ENCODE results near the gene KLHL29. TPM values are rescaled to one million over a fixed set of nuclear protein-coding genes. Genes with fewer than 3 reads are reported as not detected.
"Not testable (repeated sequence)": the region's sequence is repeated elsewhere in the genome, so short reads cannot be mapped to it uniquely, and the experiment has no call there.

KLHL29 gene
- total RNA-seq, 2 experiments from 2014 or later: 0.23 to 0.66 TPM

GRCh38 chr2:23388756-23389514 lies 4.0 kb downstream of the KLHL29 start:
- ChIA-PET POLR2A (no interaction called here), CTCF (ENCODE audit: unreplicated experiment) (no interaction called here)
- Histone ChIP-seq H3K4me3 (ENCODE audit: low read depth, low read length, poor library complexity, severe bottlenecking) (no peak overlapping the region), H3K36me3 (ENCODE audit: insufficient read depth, low read length) (no peaks in the 10 kb centered on the region), H3K4me2 (ENCODE audit: low read length) (no peak overlapping the region), H3K27ac (ENCODE audit: low read depth, low read length, poor library complexity, severe bottlenecking) (no peak overlapping the region), H3K9me3 (ENCODE audit: low read length) (no peaks in the 10 kb centered on the region), H3K4me1 (ENCODE audit: insufficient read depth, low read length, poor library complexity, severe bottlenecking) (peaks cover 9% of the 10 kb centered on the region), H3K9me2 (ENCODE audit: insufficient read depth, low read length) (no peaks in the 10 kb centered on the region), H4K20me1 (ENCODE audit: insufficient read depth, low read length) (no peaks in the 10 kb centered on the region; the same call in 1 of the 2 replicates), H3K79me2 (ENCODE audit: insufficient read depth, low read depth, low read length) (no peaks in the 10 kb centered on the region), H2AFZ (ENCODE audit: low read length) (no peak overlapping the region)
- TF ChIP-seq CTCF (conservative IDR thresholded peaks at IDR 0.05; ENCODE audit: low read length): no peak
- no peak for DNase-seq (ENCODE audit: low spot score)
- intact Hi-C loops (cut with micrococcal nuclease; ENCODE audit: unreplicated experiment): no loop called here
- no TSS peak for BruUV-seq (replicated peaks)

GRCh38 chr2:23390152-23390551 lies 5.2 kb downstream of the KLHL29 start:
- Histone ChIP-seq H3K9me3 (ENCODE audit: low read length) (no peaks in the 10 kb centered on the region), H3K79me2 (ENCODE audit: insufficient read depth, low read depth, low read length) (no peaks in the 10 kb centered on the region), H3K4me3 (ENCODE audit: low read depth, low read length, poor library complexity, severe bottlenecking) (no peak overlapping the region), H4K20me1 (ENCODE audit: insufficient read depth, low read length) (no peaks in the 10 kb centered on the region; the same call in 1 of the 2 replicates), H3K27ac (ENCODE audit: low read depth, low read length, poor library complexity, severe bottlenecking) (no peak overlapping the region), H3K9me2 (ENCODE audit: insufficient read depth, low read length) (no peaks in the 10 kb centered on the region), H3K4me1 (ENCODE audit: insufficient read depth, low read length, poor library complexity, severe bottlenecking) (peaks cover 9% of the 10 kb centered on the region), H3K36me3 (ENCODE audit: insufficient read depth, low read length) (no peaks in the 10 kb centered on the region), H3K4me2 (ENCODE audit: low read length) (no peak overlapping the region), H2AFZ (ENCODE audit: low read length) (no peak overlapping the region)
- intact Hi-C loops (cut with micrococcal nuclease; ENCODE audit: unreplicated experiment): no loop called here
- no TSS peak for BruUV-seq (replicated peaks)
- POLR2A ChIA-PET: no interaction called here
- DNase-seq (ENCODE audit: low spot score): no peak
- TF ChIP-seq EZH2phosphoT487 (IDR thresholded peaks at IDR 0.05; ENCODE audit: borderline replicate concordance, low read depth, low read length): no peak
- no peak for TF ChIP-seq CTCF (conservative IDR thresholded peaks at IDR 0.05; ENCODE audit: low read length)
- CTCF ChIA-PET (ENCODE audit: unreplicated experiment): no interaction called here

- H3K36me3 ChIP-seq (ENCODE audit: insufficient read depth, low read length); H3K4me1 ChIP-seq (ENCODE audit: insufficient read depth, low read length, poor library complexity, severe bottlenecking); BruUV-seq (replicated peaks); CTCF ChIA-PET (ENCODE audit: unreplicated experiment); H3K27ac ChIP-seq (ENCODE audit: low read depth, low read length, poor library complexity, severe bottlenecking); intact Hi-C loops (cut with micrococcal nuclease; ENCODE audit: unreplicated experiment); DNase-seq (ENCODE audit: low spot score); H4K20me1 ChIP-seq (ENCODE audit: insufficient read depth, low read length); H3K9me2 ChIP-seq (ENCODE audit: insufficient read depth, low read length); H2AFZ ChIP-seq (ENCODE audit: low read length); H3K4me2 ChIP-seq (ENCODE audit: low read length); H3K9me3 ChIP-seq (ENCODE audit: low read length); H3K79me2 ChIP-seq (ENCODE audit: insufficient read depth, low read depth, low read length); H3K4me3 ChIP-seq (ENCODE audit: low read depth, low read length, poor library complexity, severe bottlenecking): not testable (repeated sequence)
- POLR2A ChIA-PET: interaction anchor here (0.7 kb wide), 1 partner anchor 13 kb away, joined by 3 read pairs; no protein-coding TSS in a partner anchor
Observed at GRCh38 chr2:23391237-23391736, 6.3 kb downstream of the KLHL29 start.

Data from OCI-LY7 (cell line).